ENCODE results near the gene GTPBP3. TPM values are rescaled to one million over a fixed set of nuclear protein-coding genes. Genes with fewer than 3 reads are reported as not detected.
A peak's percentile ranks its signal among the peaks of the same experiment; 100 is the strongest.

The GTPBP3 gene
- total and polyA plus RNA-seq, 2 of the 13 experiments (the other 11 are each of a cell fraction or from before 2014, with no cell fraction given), result 17.5 to 30.0 TPM

- TF ChIP-seq ZNF503 (CRISPR knock-in tag; IDR thresholded peaks at IDR 0.05) (0 out of 2 replicates have a peak, but pooled peaks have one; percentile 42), ZNF672 (CRISPR knock-in tag; IDR thresholded peaks at IDR 0.05) (no peak), ZNF691 (CRISPR knock-in tag; IDR thresholded peaks at IDR 0.05; ENCODE audit: borderline replicate concordance, low read depth) (peak; percentile 61; the same call in 1 of the 2 replicates), ZNF274 (CRISPR knock-in tag; IDR thresholded peaks at IDR 0.05) (peak; percentile 71), ZFX (CRISPR knock-in tag; IDR thresholded peaks at IDR 0.05; ENCODE audit: low read depth) (peak; percentile 53), ZBTB7B (CRISPR knock-in tag; IDR thresholded peaks at IDR 0.05) (no peak; the same call in 1 of the 2 replicates), ZNF652 (CRISPR knock-in tag; IDR thresholded peaks at IDR 0.05; ENCODE audit: borderline replicate concordance, low read depth) (no peak), ATF7-NPFF (CRISPR knock-in tag; IDR thresholded peaks at IDR 0.05; ENCODE audit: low read depth) (peak; percentile 77), KDM3A (CRISPR knock-in tag; IDR thresholded peaks at IDR 0.05; ENCODE audit: low read depth) (peak; percentile 79; the same call in 1 of the 2 replicates), BRF2 (CRISPR knock-in tag; IDR thresholded peaks at IDR 0.05) (no peak), NR2C2 (CRISPR knock-in tag; IDR thresholded peaks at IDR 0.05; ENCODE audit: borderline replicate concordance) (peak; percentile 87), HOXD1 (CRISPR knock-in tag; IDR thresholded peaks at IDR 0.05) (no peak), ZNF256 (CRISPR knock-in tag; conservative IDR thresholded peaks at IDR 0.05) (peak; percentile 22; the same call in 1 of the 2 replicates), HOXA3 (CRISPR knock-in tag; IDR thresholded peaks at IDR 0.05) (peak; percentile 97), PAXIP1 (CRISPR knock-in tag; conservative IDR thresholded peaks at IDR 0.05) (peak; percentile 38), RFXAP (CRISPR knock-in tag; IDR thresholded peaks at IDR 0.05; ENCODE audit: borderline replicate concordance) (peak; percentile 80; the same call in 1 of the 2 replicates), ARID5B (CRISPR knock-in tag; IDR thresholded peaks at IDR 0.05) (no peak)
Observed at GRCh38 chr19:17336872-17337674, at the start of gene GTPBP3 (continued).
